Right renal cortex interstitium (tissue), 3 donors: ENCODE measurements around the gene KDM2A. TPM values are rescaled to one million over a fixed set of nuclear protein-coding genes. Genes with fewer than 3 reads are reported as not detected.
"Not testable (repeated sequence)": the region's sequence is repeated elsewhere in the genome, so short reads cannot be mapped to it uniquely, and the experiment has no call there.

Source experiments
- DNase-seq, 3 donors: peaks; one replicate each; pipeline ENCODE4 v3.0.0-alpha.2; 2013; ENCODE audit warnings: low read depth in 3 of 3, low spot score in 2 of 3
- polyA plus RNA-seq, 3 donors: library from polyadenylated mRNA; unstranded; fragments of 120-200 nt; gene quantifications; one replicate each; pipeline ENCODE4 v1.2.1, GENCODE V29; 2013; ENCODE audit not compliant: insufficient read length in 3 of 3

The KDM2A gene
- polyA plus RNA-seq, 3 donors = 69.5 to 72.5 (median 71.3) TPM

- no peak for DNase-seq
Observed at GRCh38 chr11:67255864-67256263, 136.8 kb downstream of the KDM2A start.

- no peak for DNase-seq
Observed at GRCh38 chr11:67256477-67257135, 137.5 kb downstream of the KDM2A start.

DNA sequence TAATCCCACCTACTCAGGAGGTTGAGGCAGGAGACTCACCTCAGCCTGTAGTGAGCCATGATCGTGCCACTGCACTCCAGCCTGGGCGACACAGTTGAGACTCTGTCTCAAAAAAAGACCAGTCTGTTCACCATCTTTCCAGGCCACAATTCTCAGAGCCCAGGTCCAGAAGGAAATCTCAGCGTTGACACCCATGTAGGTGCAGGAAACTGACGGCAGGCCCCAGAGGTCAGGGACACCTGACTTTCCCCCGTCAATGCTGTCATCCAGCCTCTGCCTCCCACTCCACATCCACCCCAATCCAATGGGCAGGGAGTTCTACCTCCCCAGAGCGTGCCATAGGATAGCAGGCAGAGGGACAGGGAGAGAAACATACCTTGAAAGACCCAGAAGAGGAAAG lies 141.3 kb downstream of the KDM2A start:
- no peak for DNase-seq

GRCh38 chr11:67260885-67261639 lies 142.0 kb downstream of the KDM2A start:
- DNase-seq = not testable (repeated sequence)

GRCh38 chr11:67261640-67261945 lies 142.5 kb downstream of the KDM2A start:
- DNase-seq = no peak

- DNase-seq = no peak
Observed at GRCh38 chr11:67261946-67262681, 143.1 kb downstream of the KDM2A start.

- DNase-seq = no peak
Observed at GRCh38 chr11:67262731-67263675, 143.9 kb downstream of the KDM2A start.

GRCh38 chr11:67264260-67264659 lies 145.2 kb downstream of the KDM2A start:
- no peak for DNase-seq

DNA sequence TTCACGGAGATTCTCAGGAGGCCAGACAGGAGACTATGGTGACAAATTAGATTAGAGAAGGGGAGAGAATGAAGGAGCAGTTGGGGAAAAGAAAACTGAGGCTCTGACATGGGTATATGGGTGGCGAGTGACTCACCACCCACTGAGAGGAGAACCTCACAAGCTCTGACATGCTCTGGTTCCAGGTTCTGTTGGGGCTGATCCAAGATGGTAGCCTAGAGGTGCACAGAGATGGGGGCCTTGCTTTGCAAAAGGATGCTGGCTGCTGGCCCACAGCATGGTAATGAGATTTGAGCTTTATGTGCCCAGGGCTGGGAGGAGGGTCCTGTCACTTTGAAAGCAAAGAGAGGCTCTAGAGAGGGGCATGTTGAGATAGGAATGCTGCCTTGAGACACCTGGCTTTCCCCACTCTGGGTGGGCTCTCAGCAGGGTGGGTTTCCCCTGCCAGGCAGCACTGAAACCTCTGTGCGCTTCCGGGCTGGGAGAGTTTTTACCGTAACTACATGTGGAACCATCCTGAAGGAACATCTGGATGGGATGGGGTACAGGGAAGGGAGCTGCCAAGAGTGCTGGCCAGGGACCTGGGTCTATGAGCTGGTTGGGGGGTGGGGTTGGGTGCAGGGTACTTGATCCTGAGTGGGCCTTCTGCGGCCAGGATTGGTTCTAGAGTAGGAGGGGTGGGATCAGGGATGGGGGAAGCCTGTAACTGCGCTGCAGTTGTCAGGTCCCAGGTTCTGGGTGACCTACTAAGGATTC lies 146.0 kb downstream of the KDM2A start:
- no peak for DNase-seq

DNA sequence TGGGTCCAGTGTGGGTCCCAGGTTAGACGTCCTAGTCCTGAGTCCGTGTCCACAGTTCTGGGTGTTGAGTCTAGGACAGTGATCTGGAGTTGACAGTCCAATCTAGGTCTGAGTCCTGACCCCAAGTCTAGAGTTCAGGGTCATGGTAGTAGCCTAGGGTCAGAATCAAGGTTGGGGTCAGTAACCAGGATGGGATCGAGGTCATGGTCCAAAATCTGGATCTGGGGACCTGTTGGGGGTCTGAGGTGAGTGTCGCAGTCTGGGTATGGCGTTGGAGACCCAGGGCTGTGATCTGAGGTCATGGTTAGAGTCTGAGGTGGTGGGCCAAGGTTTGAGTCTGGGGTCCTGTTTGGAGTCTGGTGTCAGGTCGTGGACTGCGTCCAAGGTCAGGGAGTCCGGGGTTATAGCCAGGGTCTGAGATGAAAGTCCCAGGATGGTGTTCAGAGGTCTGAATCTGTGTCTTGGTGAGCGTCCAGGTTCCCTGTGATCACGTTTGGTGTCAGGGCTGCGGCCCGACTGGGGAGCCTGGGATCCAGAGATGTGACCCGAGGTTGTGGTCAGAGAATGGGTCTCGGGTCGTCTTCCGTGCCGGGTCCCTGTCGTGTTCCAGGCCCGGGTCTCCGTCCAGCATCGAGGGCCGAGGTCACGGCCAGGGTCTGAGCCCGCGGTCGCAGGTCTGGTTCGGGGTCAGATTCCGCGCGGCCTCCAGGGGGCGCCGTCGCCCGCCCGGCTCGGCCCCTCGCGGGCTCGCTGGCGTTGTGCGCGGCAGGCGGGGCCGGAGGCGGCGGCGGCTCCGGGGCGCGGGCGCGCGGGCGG lies 146.8 kb downstream of the KDM2A start:
- DNase-seq = no peak

DNA sequence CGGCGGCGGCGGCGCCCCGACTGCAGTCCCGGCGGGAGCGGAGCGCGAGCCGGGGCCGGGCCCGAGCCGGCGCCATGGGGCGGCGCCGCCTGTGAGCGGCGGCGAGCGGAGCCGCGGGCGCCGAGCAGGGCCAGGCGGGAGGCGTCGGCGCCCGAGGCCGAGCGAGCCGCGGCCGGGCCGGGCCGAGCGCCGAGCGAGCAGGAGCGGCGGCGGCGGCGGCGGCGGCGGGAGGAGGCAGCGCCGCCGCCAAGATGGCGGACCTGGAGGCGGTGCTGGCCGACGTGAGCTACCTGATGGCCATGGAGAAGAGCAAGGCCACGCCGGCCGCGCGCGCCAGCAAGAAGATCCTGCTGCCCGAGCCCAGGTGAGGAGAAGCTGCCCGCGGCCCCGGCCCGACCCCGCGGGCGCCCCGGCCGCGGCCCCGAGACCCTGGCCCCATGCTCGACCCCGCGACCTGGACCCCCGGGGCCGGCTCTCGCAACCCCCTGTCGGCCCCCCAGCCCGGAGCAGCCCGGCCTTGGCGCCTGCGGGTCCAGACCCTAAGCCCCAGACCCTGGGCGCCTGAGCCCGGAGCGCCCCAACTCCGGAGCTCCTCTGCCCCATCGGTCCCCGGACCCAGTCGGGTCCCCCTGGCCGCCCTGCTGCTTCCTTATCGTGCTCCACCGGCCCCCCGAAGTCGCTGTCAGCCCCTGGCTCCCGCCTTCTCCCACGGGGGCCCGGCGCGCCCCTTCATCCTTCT lies 147.6 kb downstream of the KDM2A start, which contains the start of gene GRK2:
Gene GRK2, plus strand, starts transcription at position 25 of the 739 bp plus-strand sequence. Its CDS starts 227 bp downstream, at position 252.
- DNase-seq = no peak

- DNase-seq = no peak
Observed at GRCh38 chr11:67267188-67268080, 148.4 kb downstream of the KDM2A start.

GRCh38 chr11:67268081-67268961 lies 149.3 kb downstream of the KDM2A start:
- DNase-seq = no peak

- no peak for DNase-seq
Observed at GRCh38 chr11:67268962-67269268, 149.9 kb downstream of the KDM2A start.

- no peak for DNase-seq
Observed at GRCh38 chr11:67269401-67270255, 150.6 kb downstream of the KDM2A start.
